Effector memory CD8-positive, alpha-beta T cell (primary cell): ENCODE data around the gene CHM.
"Not testable (repeated sequence)": the region's sequence is repeated elsewhere in the genome, so short reads cannot be mapped to it uniquely, and the experiment has no call there.

Experiments
- ATAC-seq: fragments of 150-1000 bp; cut with Tn5 transposase; replicated peaks from 2 replicates; pipeline ENCODE4 v1.10.0; 2021; ENCODE audit warnings: mild to moderate bottlenecking, moderate library complexity
- DNase-seq, 3 experiments: peaks; one replicate each; pipeline ENCODE4 v3.0.0; 2021
- H3K27ac Mint-ChIP-seq, 2 donors: one replicate each; pipeline ENCODE4 v1.8.0; 2022; ENCODE audit warnings: mild to moderate bottlenecking in 2 of 2, mixed read lengths in 2 of 2, moderate library complexity in 2 of 2
- H3K27me3 Mint-ChIP-seq, 2 donors: one replicate each; pipeline ENCODE4 v1.8.0; 2022; ENCODE audit warnings: mixed read lengths in 2 of 2
- H3K36me3 Mint-ChIP-seq: one replicate; pipeline ENCODE4 v1.8.0; 2022; ENCODE audit warnings: mild to moderate bottlenecking, moderate library complexity, mixed read lengths; ENCODE audit not compliant: insufficient read depth
- H3K4me1 Mint-ChIP-seq, 2 donors: one replicate each; pipeline ENCODE4 v1.8.0; 2022; ENCODE audit warnings: low read depth in 2 of 2, mixed read lengths in 2 of 2
- H3K4me3 Mint-ChIP-seq, 2 donors: one replicate each; pipeline ENCODE4 v1.8.0; 2022; ENCODE audit warnings: mild to moderate bottlenecking in 2 of 2, mixed read lengths in 2 of 2, moderate library complexity in 2 of 2
- H3K9me3 Mint-ChIP-seq, 2 donors: one replicate each; pipeline ENCODE4 v1.8.0; 2022; ENCODE audit warnings: mixed read lengths in 2 of 2

The CHM gene

DNA sequence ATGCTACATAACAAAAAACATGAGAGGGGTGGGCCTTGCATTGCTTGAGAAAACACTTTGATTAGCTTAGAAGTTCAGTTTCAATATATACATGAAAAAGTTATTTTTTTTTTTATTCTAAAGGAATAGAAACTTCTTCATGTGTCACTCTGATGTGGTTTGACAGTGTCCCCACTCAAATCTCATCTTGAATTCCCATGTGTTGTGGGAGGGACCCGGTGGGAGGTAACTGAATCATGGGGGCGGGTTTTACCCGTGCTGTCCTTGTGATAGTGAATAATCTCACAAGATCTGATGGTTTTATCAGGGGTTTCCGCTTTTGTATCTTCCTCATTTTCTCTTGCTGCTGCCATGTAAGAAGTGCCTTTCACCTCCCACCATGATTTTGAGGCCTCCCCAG lies 32.4 kb downstream of the CHM start:
- ATAC-seq (peak; percentile 24), DNase-seq (peak in 1 of 3 experiments; percentile 5)
- Mint-ChIP-seq H3K27ac (peak overlapping the region in 1 of 2 donors; percentile 93), H3K4me1 (peaks cover 20 to 38% of the 10 kb centered on the region in 2 donors), H3K4me3 (peak overlapping the region in 1 of 2 donors; percentile 62)
- not testable (repeated sequence) for H3K9me3 Mint-ChIP-seq, H3K36me3 Mint-ChIP-seq, H3K27me3 Mint-ChIP-seq

DNA sequence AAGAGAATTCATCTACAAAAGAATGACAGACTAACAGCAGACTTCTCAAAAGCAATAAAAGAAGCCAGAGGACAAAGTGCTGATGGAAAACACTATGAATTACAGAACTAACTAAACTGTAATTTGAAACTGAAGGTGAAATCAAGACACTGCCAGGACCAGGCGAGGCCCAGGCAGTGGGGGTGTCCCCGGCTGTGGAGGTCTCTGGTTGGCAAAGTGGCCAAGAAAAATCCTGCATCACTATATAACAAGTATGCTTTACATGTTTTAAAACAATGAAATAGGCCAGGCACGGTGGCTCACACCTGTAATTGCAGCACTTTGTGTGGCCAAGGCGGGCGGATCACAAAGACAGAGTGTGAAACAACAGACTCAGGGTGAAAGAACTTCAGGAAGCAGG lies 32.9 kb downstream of the CHM start:
- H3K4me3 Mint-ChIP-seq = peak overlapping the region in 1 of 2 donors; percentile 62
- no peaks in the 10 kb centered on the region for H3K27me3 Mint-ChIP-seq
- H3K4me1 Mint-ChIP-seq = peaks cover 18 to 38% of the 10 kb centered on the region in 2 donors
- ATAC-seq (peak; percentile 40), DNase-seq (no peak)
- H3K36me3 Mint-ChIP-seq = peaks cover 3% of the 10 kb centered on the region
- H3K9me3 Mint-ChIP-seq = no peaks in the 10 kb centered on the region
- H3K27ac Mint-ChIP-seq = peak overlapping the region in 1 of 2 donors; percentile 93

DNA sequence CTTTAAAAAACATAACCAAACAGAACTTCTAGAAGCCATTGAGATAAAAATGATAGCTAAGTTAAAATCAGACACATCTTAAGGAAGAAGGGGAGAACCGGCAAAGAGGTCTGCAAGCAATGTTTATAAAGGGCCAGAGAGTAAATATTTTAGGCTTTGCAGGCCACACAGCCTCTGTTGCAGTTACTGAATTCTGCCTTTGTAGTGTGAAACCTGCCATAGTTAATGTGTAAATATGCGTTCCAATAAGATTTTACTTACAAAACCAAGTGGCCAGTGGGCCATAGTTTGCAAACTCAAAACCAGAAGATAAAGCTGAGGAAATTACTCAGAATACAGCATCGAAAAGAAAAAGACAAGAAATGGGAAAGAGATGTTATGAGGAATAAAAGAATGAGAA lies 33.6 kb downstream of the CHM start:
- Mint-ChIP-seq H3K4me1 (peaks cover 18 to 34% of the 10 kb centered on the region in 2 donors), H3K27me3 (no peaks in the 10 kb centered on the region), H3K27ac (peak overlapping the region in 1 of 2 donors; percentile 93), H3K9me3 (no peaks in the 10 kb centered on the region), H3K36me3 (no peaks in the 10 kb centered on the region), H3K4me3 (peak overlapping the region in 1 of 2 donors; percentile 52)
- no peak for DNase-seq
- no peak for ATAC-seq

DNA sequence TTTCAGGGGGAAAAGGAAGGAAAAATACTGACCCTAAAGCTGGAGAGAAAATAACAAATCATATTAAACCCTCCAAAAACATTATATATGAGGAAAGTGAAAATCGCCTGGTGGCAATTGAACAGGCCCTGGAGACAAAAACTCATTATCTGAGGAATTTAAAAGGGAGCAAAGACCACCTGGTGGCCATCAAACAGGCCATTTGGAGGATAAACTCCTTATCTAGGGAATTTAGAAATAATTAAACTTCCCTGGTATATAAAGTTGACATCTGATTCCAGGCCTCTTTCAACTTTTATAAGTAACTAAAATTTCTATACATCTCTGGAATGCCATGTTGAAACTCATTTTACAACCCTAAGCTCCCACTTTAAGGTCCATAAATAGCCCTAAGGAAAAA lies 35.2 kb downstream of the CHM start:
- Mint-ChIP-seq H3K9me3 (no peaks in the 10 kb centered on the region), H3K4me1 (peaks cover 16 to 34% of the 10 kb centered on the region in 2 donors), H3K27ac (peak overlapping the region; percentile 2 to 11), H3K36me3 (no peaks in the 10 kb centered on the region), H3K27me3 (no peaks in the 10 kb centered on the region), H3K4me3 (no peak overlapping the region)
- ATAC-seq (no peak), DNase-seq (no peak)

DNA sequence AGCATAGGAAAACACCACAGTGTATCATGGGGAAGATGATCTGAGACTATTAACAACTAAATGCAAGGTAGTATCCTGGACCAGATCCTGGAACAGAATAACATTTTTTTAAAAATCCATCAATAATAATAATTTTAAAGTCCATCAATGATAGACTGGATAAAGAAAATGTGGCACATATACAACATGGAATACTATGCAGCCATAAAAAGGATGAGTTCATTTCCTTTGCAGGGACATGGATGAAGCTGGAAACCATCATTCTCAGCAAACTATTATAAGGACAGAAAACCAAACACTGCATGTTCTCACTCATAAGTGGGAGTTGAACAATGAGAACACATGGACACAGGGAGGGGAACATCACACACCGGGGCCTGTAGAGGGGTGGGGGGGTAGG lies 37.6 kb downstream of the CHM start:
- H3K4me3 Mint-ChIP-seq, H3K9me3 Mint-ChIP-seq, H3K27me3 Mint-ChIP-seq, H3K36me3 Mint-ChIP-seq, DNase-seq, H3K27ac Mint-ChIP-seq, ATAC-seq: not testable (repeated sequence)
- H3K4me1 Mint-ChIP-seq = peaks cover 19 to 38% of the 10 kb centered on the region in 2 donors

DNA sequence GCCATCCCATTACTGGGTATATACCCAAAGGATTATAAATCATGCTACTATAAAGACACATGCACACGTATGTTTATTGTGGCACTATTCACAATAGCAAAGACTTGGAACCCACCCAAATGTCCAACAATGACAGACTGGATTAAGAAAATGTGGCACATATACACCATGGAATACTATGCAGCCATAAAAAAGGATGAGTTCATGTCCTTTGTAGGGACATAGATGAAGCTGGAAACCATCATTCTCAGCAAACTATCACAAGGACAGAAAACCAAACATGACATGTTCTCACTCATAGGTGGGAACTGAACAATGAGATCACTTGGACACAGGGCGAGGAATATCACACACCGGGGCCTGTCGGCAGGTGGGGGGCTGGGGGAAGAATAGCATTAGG lies 39.5 kb downstream of the CHM start:
- DNase-seq, H3K36me3 Mint-ChIP-seq, H3K27me3 Mint-ChIP-seq, H3K4me3 Mint-ChIP-seq, H3K9me3 Mint-ChIP-seq, H3K27ac Mint-ChIP-seq, ATAC-seq: not testable (repeated sequence)
- H3K4me1 Mint-ChIP-seq = peaks cover 23 to 41% of the 10 kb centered on the region in 2 donors

DNA sequence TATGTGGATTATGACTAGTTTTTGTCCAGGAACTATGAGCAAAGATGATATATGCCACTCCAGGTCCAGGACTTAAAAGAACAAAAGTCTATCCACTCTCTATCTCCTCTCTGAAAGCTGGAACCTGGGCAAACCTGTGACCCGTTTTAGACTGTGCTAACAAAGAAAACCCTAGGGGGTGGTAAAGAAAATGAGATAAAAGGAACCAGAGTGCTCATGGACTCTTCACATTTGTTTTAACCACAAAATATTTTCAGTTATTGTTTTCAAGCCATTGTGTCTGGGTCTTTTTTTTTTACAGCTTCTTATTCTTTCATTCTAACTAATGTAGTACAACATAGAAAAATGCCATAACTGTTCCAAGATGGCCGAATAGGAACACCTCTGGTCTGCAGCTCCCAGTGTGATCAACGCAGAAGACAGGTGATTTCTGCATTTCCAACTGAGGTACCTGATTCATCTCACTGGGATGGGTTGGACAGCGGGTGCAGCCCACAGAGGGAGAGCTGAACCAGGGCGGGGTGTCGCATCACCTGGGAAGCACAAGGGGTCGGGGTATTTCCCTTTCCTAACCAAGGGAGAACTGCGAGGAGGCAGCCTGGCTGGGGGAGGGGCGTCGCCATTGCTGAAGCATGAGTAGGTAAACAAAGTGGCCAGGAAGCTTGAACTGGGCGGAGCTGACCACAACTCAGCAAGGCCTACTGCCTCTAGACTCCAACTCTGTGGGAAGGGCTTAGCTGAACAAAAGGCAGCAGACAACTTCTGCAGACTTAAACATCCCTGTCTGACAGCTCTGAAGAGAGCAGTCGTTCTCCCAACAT lies 45.1 kb downstream of the CHM start:
- H3K9me3 Mint-ChIP-seq = no peaks in the 10 kb centered on the region
- peaks cover 28 to 39% of the 10 kb centered on the region in 2 donors for H3K4me1 Mint-ChIP-seq
- no peaks in the 10 kb centered on the region for H3K27me3 Mint-ChIP-seq
- DNase-seq (no peak), ATAC-seq (no peak)
- peak overlapping the region in 1 of 2 donors; percentile 66 for H3K27ac Mint-ChIP-seq
- peaks cover 4% of the 10 kb centered on the region for H3K36me3 Mint-ChIP-seq
- peak overlapping the region; percentile 27 to 50 for H3K4me3 Mint-ChIP-seq

DNA sequence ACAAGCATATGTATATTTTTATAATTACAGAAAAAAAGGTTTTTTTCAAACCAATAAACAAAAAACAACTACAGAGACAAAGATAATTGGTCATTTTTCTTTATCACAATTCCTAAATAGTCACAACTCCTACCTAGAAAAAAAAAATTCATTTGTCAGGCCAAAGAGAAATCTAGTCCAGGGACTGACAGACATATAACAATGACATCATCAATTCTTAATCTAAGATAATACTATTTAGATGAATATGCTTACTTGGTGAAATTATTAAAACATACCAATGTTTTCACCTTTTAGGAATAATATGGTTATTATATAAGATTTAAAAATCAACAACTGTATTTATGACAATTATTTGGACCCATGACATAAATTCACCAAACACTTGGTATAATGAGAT lies 48.4 kb downstream of the CHM start:
- DNase-seq (no peak), ATAC-seq (no peak)
- Mint-ChIP-seq H3K27ac (no peak overlapping the region), H3K27me3 (no peaks in the 10 kb centered on the region), H3K36me3 (peaks cover 4% of the 10 kb centered on the region), H3K4me1 (peaks cover 20 to 27% of the 10 kb centered on the region in 2 donors), H3K9me3 (no peaks in the 10 kb centered on the region), H3K4me3 (no peak overlapping the region)

DNA sequence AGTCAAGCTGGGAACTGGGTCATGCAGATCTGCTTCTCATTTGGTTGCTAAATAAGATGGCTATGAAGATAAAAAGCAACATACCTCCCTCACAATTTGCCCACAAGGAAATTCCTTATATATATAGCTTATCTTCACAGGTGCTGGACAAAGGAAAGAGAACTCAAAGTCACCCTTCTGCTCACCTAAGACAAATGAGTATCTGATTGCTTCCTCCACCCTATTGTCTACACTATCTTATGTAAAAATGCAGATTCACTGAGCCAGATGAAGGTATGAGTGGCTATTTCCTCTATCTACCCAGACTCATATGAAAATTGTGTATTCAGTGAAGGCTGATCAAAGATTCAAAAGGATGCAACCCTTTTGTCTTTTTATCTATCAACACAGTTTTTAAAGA lies 50.8 kb downstream of the CHM start:
- Mint-ChIP-seq H3K4me3 (no peak overlapping the region), H3K27me3 (no peaks in the 10 kb centered on the region), H3K27ac (no peak overlapping the region), H3K36me3 (peaks cover 4% of the 10 kb centered on the region), H3K9me3 (no peaks in the 10 kb centered on the region), H3K4me1 (peaks cover 12 to 16% of the 10 kb centered on the region in 2 donors)
- no peak for DNase-seq
- ATAC-seq = no peak

DNA sequence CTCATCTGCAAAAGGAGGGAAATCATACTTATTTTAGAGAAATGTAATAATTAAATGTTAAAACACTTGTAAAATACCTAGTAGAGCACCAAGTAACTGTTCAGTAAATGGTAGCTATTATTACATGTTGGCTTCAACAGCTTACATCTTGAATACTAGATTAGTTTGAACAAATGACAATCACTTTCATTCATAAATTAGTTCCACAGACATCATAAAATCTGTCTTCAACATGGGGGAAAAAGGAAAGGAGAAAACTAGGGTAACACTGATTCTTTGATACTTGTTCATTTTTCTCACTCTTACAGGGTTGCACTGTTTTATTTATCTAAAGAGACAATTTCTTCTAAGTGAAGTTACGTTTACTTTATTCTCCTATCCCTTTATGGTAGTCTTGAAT lies 51.7 kb downstream of the CHM start:
- Mint-ChIP-seq H3K27ac (no peak overlapping the region), H3K4me1 (peaks cover 9 to 13% of the 10 kb centered on the region in 2 donors), H3K9me3 (no peaks in the 10 kb centered on the region), H3K27me3 (no peaks in the 10 kb centered on the region), H3K4me3 (no peak overlapping the region), H3K36me3 (peaks cover 4% of the 10 kb centered on the region)
- DNase-seq (no peak), ATAC-seq (no peak)

DNA sequence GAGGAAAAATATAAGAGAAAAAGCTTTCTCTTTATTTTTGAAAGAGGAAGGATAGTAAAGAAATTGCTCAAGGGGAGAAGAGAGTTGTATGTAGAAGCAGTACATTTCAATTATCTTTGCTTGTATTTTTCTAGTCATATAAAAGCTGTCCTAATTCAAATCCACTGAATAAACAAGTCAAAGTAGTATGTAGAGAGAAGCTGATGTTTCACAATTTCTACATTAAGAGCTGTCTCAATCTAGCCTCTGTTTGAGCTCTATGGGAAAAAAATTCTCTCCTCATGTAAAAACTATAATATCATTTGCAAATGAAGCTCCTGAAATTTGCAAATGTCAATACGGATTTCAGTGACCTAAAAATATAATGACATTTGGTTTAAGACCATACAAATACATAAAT lies 52.6 kb downstream of the CHM start:
- DNase-seq (no peak), ATAC-seq (no peak)
- H3K27ac Mint-ChIP-seq = no peak overlapping the region
- H3K4me3 Mint-ChIP-seq = no peak overlapping the region
- peaks cover 9 to 13% of the 10 kb centered on the region in 2 donors for H3K4me1 Mint-ChIP-seq
- H3K9me3 Mint-ChIP-seq = peaks cover 0 to 2% of the 10 kb centered on the region in 2 donors
- H3K27me3 Mint-ChIP-seq = no peaks in the 10 kb centered on the region
- no peaks in the 10 kb centered on the region for H3K36me3 Mint-ChIP-seq

DNA sequence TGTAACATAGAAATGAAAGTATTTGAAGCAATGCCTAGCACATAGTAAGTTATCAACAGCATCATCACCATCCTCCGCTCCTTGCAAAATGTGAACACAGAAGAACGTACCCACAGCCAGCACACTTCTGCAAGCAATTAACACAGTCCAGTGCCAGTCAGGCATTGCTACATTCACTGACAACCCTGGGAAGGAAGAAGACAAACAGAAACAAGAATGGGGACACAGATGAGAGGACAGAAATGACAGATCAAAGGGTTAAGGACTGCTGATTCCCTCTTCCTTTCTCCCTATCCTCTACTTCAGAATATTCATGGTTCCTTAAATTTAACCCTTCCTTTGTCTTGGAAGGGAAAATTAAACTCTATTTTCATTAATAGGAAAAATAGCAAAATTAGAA lies 53.1 kb downstream of the CHM start:
- ATAC-seq (no peak), DNase-seq (no peak)
- Mint-ChIP-seq H3K27me3 (no peaks in the 10 kb centered on the region), H3K4me3 (no peak overlapping the region), H3K36me3 (no peaks in the 10 kb centered on the region), H3K4me1 (peaks cover 9 to 13% of the 10 kb centered on the region in 2 donors), H3K9me3 (peaks cover 0 to 2% of the 10 kb centered on the region in 2 donors), H3K27ac (peak overlapping the region in 1 of 2 donors; percentile 47)

DNA sequence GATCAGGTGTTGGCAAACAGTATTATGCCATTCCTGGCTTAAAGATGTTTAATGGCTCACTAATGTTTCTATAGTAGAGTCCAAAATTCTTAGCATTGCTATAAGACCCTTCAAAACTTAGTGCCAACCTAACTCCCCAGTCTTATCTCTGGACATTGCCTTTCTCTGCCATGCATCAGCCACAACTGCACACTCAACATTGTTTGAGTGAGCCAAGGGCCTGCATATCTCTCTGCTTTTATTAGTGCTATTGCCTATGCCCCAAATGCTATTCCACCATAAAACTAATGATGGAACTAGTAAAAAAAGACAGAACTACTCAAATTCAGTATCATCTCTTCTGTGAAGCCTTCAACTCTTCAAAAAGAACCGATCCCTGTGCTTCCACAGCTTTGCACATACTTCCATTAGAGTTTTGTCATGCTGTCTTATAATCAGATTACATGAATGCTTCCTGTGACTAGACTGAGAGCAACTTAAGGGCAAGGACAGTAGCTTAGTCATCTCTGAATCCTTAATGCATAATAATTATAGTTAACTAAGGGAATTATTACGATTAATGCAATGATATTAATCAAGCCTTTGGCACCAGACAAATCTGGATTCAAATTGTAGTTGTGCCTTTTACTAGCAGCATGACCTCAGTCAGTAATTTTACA lies 53.7 kb downstream of the CHM start:
- ATAC-seq = no peak
- Mint-ChIP-seq H3K27ac (peak overlapping the region; percentile 44 to 47), H3K27me3 (no peaks in the 10 kb centered on the region), H3K36me3 (no peaks in the 10 kb centered on the region), H3K9me3 (peaks cover 0 to 2% of the 10 kb centered on the region in 2 donors), H3K4me3 (no peak overlapping the region), H3K4me1 (peaks cover 9 to 14% of the 10 kb centered on the region in 2 donors)
- DNase-seq = no peak

DNA sequence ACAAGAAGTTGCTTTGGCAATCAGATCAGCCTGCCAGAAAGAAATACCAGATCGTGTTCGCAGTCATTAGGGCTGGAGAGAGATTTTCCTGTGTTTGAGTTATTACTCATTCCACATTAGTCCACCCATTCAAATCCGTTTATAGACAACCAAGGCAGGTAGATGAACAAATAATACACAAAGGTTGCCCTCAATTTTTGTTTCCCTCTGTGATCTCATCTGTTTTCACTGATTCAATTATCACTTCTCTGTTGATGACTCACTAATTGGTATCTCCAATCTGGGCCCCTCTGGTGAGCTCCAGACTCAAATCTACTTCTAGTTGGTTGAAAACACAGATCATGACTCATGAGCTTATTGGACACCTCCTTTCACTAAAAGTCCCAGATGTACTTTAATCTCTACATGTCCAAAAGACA lies 54.5 kb downstream of the CHM start:
- Mint-ChIP-seq H3K27me3 (no peaks in the 10 kb centered on the region), H3K4me1 (peaks cover 16 to 22% of the 10 kb centered on the region in 2 donors), H3K36me3 (no peaks in the 10 kb centered on the region), H3K27ac (peak overlapping the region in 1 of 2 donors; percentile 44), H3K9me3 (peaks cover 0 to 2% of the 10 kb centered on the region in 2 donors), H3K4me3 (no peak overlapping the region)
- ATAC-seq = no peak
- DNase-seq = no peak
